COLO668 (cell line): ENCODE measurements around the gene BAK1.
"Not testable (repeated sequence)": the region's sequence is repeated elsewhere in the genome, so short reads cannot be mapped to it uniquely, and the experiment has no call there.

ENCODE experiments used
- DNase-seq: peaks from one replicate; lab custom pipeline; 2025; ENCODE audit not compliant: unreplicated experiment; lab: John Stamatoyannopoulos, UW

The BAK1 gene

GRCh38 chr6:33557376-33557775 is 22.7 kb downstream of the BAK1 start:
- DNase-seq: no peak

GRCh38 chr6:33552883-33553282 is 27.2 kb downstream of the BAK1 start:
- not testable (repeated sequence) for DNase-seq

GRCh38 chr6:33552252-33552651 is 27.8 kb downstream of the BAK1 start:
- no peak for DNase-seq

- DNase-seq: no peak
Observed at GRCh38 chr6:33551538-33551937, 28.5 kb downstream of the BAK1 start.

- DNase-seq: no peak
Observed at GRCh38 chr6:33549896-33550295, 30.2 kb downstream of the BAK1 start.

GRCh38 chr6:33549196-33549595 is 30.9 kb downstream of the BAK1 start:
- DNase-seq: no peak

GRCh38 chr6:33547499-33547898 is 32.6 kb downstream of the BAK1 start:
- DNase-seq: no peak

GRCh38 chr6:33546766-33547165 is 33.3 kb downstream of the BAK1 start:
- no peak for DNase-seq

GRCh38 chr6:33545292-33545691 is 34.8 kb downstream of the BAK1 start:
- not testable (repeated sequence) for DNase-seq

GRCh38 chr6:33543116-33543515 is 37.0 kb downstream of the BAK1 start:
- DNase-seq: no peak

- no peak for DNase-seq
Observed at GRCh38 chr6:33540768-33541167, 39.3 kb downstream of the BAK1 start.

GRCh38 chr6:33534702-33535101 is 45.4 kb downstream of the BAK1 start:
- no peak for DNase-seq

- not testable (repeated sequence) for DNase-seq
Observed at GRCh38 chr6:33533163-33533869, 46.8 kb downstream of the BAK1 start.

GRCh38 chr6:33532431-33532830 is 47.6 kb downstream of the BAK1 start:
- not testable (repeated sequence) for DNase-seq

GRCh38 chr6:33530617-33531016 is 49.5 kb downstream of the BAK1 start:
- not testable (repeated sequence) for DNase-seq
